ENCODE measurements around the gene NAGA.

The NAGA gene

DNA sequence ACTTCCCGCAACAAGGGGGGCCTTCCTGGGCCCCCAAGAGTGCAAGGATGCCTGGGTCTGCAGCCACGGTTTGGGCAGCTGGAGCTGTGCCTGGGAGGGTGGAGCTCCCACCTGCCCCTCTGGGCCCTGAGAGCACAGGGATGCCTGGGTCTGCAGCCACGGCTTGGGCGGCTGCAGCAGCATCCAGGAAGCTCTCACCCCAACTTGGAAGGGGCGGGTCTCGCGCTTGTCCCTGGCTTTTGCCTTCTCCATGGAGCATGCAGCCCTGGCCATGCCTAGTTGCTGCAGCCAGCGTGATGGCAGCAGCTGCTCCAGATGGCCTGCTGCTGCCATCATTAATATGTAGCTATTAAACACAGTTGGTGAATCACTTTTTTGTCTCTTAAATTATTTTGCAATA lies 35.4 kb downstream of the NAGA start:
- DNase-seq = no peak

DNA sequence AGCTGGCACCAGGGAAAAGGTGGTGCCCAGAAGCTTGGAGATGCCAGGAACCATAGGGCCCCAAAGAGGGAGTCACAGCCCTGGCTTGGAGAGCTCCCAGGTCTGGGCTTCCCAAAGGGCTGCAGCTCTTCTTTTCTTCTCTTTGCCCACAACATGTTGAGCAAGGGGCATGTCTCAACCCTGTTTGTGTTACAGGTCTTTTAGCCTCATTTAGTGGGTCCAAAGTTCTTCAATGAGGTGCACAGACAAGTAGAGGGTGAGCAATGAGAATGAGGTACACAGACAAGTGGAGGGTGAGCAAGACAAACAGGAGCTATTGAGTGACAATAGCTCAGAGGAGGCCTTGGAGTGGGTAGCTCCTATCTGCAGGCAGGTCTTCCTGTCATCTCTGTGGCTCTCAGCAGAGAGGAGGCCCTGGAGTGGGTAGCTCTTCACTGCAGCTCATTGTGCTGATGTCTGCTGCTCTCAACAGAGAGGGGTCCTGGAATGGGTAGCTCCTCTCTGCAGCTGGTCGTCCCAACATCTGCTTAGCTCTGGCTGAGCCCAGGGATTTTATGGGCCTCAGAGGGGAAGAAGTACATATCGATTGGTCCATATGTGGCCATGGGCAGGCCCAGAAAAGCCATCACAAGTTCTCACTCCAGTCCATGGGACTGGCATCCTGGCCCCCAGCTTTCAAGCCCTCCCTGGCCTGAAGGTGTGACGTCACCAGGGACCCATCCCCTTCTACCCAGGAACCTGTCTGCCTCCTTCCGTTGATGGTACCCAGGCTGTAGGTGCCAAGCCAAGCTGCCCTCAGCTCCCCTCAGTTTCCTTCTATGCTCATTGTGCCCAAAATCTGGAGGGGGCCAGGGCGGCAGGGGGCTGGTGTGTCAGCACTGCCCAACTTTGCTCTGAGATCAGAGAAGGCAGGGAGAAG lies 37.1 kb downstream of the NAGA start:
- DNase-seq = no peak

DNA sequence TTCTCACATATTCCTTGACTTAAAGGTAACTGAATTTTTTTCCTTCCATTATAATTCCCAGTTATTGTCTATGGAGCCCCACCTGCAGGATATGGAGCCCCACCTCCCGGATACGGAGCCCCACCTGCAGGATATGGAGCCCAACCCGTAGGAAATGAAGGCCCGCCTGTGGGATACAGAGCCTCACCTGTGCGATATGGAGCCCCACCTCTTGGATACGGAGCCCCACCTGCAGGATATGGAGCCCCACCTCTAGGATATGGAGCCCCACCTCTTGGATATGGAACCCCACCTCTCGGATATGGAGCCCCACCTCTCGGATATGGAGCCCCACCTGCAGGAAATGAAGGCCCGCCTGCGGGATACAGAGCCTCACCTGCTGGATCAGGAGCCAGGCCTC lies 43.9 kb downstream of the NAGA start:
- no peak for DNase-seq

DNA sequence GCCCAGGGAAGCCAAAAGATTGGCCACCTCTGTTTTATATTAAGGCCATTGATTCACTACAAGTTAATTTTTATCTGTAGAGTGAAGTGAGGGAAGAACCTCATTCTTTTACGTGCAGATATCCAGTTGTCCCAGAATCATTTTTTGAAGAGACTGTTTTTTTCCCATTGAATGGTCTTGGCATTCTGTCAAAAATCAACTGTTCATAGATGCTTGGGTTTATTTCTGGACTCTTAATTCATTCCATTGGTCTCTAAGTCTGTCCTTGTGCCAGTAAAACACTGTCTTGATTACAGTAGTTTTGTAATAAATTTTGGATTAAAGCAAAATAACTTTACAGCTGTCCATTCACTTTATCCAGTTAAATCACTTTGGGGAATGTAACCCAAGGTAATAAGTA lies 45.2 kb downstream of the NAGA start:
- DNase-seq = no peak

DNA sequence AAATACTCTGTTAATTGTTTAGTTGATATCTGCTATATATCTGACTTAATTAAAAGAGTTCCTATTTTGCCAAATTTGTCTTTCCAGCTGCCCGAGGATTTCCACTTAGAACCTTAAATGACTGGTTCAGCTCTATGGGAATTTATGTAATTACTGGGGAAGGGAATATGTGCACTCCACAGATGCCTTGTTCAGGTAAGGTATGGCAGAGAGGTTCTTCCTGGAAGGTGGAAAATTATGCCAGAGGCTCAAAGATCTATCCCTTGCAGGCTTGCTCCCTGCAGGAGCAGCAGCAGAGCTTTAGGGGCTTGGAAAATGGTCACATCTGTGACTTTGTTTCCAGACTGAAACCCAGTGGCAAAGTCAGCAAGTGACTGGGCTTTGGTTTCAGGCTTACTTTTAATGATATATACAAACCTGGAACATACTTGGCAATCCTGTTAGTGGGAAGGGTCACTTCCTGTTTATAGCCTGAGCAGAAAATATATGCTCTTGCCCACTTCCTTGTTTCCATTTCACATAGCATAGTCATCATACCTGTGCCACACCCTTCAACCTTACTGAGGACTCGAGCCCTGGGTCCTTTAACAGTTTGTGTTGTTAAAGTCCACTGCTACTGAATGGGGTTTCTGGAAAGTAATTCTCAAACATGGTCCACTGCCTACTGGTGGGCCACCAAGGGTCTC lies 48.3 kb downstream of the NAGA start:
- no peak for DNase-seq

DNA sequence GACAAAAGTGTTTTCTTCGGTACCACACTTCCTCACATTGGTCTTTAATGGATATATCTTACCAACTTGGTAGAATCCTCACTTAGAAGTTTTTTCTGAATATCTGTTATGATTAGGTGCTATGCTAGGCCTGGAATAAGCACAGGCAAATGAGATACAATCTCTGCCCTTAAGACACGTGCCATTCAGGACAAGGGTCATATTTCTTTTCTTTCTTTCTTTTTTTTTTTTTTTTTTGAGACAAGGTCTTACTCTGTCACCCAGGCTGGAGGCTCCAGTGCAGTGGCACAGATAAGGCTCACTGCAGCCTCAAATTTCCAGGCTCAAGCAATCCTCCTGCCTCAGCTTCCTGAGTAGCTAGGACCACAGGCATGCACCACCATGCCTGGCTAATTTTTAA lies 49.0 kb downstream of the NAGA start:
- no peak for DNase-seq

DNA sequence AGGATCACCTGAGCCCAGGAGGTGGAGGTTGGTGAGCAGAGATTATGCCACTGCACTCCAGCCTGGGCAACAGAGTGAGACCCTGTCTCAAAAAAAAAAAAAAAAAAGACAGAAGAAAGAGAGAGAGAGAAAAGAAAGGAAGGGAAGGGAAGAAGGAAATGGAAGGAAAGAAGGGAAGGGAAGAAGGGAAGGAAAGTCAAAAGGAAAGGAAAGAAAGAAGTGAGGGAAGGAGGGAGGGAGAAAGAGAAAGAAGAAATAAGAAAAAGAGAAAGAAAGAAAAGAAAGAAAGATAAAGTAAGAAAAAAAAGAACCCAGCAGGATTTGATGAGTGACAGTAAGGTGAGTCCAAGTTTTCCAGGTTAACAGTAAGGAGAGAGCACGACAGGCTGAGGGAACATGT lies 52.4 kb downstream of the NAGA start:
- no peak for DNase-seq

DNA sequence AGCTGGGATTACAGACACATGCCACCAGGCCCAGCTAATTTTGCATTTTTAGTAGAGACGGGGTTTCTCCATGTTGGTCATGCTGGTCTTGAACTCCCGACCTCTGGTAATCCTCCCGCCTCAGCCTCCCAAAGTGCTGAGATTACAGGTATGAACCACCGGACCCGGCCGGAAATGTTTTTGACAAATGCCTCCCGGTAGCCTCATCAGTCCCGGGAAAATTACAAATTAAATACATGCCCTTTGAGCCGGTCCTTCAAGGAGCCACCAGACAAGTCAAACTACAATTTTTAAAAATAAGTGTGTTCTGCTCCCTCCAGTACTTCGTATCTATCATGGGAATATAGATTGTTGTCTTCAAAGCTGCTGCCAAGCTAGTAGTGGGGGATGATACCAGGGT lies 54.5 kb downstream of the NAGA start:
- no peak for DNase-seq

DNA sequence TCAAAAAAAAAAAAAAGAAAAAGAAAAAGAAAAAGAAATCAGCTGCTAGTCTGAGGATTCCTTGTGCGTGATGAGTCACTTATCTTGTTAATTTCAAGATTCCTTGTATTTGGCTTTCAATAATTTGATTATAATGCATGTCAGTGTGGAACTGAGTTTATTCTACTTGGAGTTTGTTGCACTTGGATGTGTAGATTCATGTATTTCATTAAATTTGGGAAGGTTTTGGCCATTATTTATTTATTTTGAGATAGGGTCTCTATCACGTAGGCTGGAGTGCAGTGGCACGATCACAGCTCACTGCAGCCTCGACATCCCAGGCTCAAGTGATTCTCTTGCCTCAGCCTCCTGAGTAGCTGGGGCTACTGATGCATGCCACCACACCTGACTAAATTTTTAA lies 57.2 kb downstream of the NAGA start:
- no peak for DNase-seq

DNA sequence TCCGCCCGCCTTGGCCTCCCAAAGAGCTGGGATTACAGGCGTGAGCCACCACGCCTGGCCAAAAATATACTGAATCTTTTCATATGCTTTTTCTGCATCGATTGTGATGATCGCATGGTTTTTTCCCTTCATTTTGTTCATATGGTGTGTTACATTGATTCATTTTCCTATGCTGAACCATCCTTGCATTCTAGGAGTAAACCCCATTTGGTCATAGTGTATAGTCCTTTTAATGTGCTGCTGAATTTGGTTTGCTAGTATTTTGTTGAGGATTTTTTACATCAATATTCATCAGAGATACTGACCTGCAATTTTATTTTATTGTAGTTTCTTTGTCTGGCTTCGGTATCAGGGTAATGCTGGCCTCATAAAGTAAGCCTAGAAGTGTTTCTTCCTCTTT lies 59.8 kb downstream of the NAGA start:
- DNase-seq = no peak
